RWPE1 (cell line): ENCODE results near the gene SAG.

ENCODE experiments used
- CTCF ChIA-PET: fragments of 350-600 bp; sonication (Branson Sonifier 250); formaldehyde crosslinking; extraction: SDS; loops from one replicate; lab custom pipeline; 2021; lab: Yijun Ruan, JAX
- POLR2A ChIA-PET: fragments of 400-600 bp; formaldehyde crosslinking; extraction: SDS; loops from one replicate; lab custom pipeline; 2020; ENCODE audit warnings: antibody characterized with exemption; ENCODE audit not compliant: low non-redundant PET; lab: Yijun Ruan, JAX
- DNase-seq: peaks from one replicate; pipeline ENCODE4 v3.0.0; 2012; ENCODE audit warnings: low spot score
- H3K27ac ChIP-seq: fragments of 450-650 bp; 2 replicates; pipeline ENCODE4 v1.5.1; 2017
- TF ChIP-seq, protein P1 (sequence below): fragments of 450-650 bp; conservative IDR thresholded peaks from 2 replicates; pipeline ENCODE4 v1.5.1; 2017; ENCODE audit warnings: low read depth, mild to moderate bottlenecking

SAG gene

DNA sequence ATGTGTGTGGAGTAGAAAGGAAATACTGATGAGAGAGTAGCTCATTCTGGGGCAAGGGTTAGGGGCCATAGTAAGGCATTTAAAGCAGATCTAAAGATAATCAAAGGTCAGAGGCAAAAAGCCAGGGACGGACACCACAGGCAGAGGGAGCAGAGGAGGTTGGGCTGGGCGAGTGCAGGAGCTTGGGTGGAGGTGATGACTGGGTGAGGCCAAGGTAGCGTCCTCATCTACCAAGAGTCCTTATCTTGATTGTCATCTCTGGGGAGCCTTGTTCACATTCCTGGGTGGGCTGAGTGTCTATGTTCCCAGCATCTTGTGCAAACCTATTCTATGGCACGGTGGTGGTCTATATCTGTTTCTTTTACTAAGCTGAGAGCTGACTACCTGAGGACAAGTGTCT lies 26.1 kb upstream of the SAG start:
- DNase-seq: no peak
- CTCF ChIA-PET: no interaction called here
- TF ChIP-seq, protein P1, sequence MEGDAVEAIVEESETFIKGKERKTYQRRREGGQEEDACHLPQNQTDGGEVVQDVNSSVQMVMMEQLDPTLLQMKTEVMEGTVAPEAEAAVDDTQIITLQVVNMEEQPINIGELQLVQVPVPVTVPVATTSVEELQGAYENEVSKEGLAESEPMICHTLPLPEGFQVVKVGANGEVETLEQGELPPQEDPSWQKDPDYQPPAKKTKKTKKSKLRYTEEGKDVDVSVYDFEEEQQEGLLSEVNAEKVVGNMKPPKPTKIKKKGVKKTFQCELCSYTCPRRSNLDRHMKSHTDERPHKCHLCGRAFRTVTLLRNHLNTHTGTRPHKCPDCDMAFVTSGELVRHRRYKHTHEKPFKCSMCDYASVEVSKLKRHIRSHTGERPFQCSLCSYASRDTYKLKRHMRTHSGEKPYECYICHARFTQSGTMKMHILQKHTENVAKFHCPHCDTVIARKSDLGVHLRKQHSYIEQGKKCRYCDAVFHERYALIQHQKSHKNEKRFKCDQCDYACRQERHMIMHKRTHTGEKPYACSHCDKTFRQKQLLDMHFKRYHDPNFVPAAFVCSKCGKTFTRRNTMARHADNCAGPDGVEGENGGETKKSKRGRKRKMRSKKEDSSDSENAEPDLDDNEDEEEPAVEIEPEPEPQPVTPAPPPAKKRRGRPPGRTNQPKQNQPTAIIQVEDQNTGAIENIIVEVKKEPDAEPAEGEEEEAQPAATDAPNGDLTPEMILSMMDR: no peak
- no peak overlapping the region for H3K27ac ChIP-seq
- POLR2A ChIA-PET: no interaction called here

DNA sequence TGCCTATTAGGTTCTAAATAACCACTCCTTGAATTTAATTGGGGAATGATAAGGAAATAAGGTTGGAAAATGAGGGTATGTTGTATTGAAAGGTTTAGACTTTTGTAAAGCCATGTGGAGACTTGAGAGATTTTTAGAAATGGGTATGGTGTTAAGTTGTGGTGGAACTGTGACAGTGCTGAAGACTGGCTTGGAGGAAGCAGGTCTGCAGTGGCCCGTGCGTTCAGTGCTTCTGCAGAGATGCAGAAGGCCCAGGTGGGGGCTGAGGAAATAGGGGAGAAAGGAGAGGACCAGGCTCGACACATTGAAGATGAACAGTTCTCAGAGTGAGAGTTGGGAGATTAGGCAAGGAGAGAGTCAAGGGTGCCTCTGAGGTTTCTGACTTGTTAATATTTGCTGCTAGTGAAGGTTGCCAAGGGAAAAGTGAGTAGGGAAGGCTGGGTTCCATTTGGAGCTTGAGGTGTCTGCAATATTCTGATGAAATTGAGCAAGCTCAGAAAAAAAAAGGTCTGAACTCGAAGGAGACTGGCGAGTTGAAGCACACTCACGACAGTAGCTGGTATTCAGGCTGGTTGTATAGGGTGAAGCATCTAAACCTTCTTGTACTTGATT lies 25.5 kb upstream of the SAG start:
- POLR2A ChIA-PET: no interaction called here
- CTCF ChIA-PET: interaction anchor here (0.6 kb wide), 1 partner anchor 212 kb away, joined by 4 read pairs; no protein-coding TSS in a partner anchor
- H3K27ac ChIP-seq: no peak overlapping the region
- no peak for DNase-seq
- TF ChIP-seq, protein P1: no peak

DNA sequence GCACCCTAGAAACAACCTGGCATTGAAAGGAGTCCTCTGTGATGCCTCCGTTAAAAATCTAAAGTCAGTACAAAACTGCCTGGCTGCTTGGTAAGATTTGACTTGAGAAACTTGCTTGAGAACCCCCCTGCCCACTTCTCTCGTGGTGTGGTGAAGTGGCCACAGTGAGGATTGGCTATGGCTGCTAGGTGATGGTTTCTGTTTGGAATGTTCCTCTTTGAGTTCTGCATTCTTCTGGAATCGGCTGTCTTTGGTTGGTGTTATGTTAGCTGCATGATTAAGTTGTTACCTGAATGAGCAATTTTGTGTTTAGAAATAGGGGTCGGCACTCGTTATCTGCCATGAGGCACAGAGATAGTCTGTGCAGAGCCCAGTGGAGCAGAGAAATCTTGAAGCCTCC lies 21.7 kb upstream of the SAG start:
- CTCF ChIA-PET: interaction anchor here (0.6 kb wide), 2 partner anchors 1208 to 1209 kb away, joined by 3 read pairs; no protein-coding TSS in a partner anchor
- POLR2A ChIA-PET: no interaction called here
- DNase-seq: no peak
- no peak overlapping the region for H3K27ac ChIP-seq
- TF ChIP-seq, protein P1: no peak

DNA sequence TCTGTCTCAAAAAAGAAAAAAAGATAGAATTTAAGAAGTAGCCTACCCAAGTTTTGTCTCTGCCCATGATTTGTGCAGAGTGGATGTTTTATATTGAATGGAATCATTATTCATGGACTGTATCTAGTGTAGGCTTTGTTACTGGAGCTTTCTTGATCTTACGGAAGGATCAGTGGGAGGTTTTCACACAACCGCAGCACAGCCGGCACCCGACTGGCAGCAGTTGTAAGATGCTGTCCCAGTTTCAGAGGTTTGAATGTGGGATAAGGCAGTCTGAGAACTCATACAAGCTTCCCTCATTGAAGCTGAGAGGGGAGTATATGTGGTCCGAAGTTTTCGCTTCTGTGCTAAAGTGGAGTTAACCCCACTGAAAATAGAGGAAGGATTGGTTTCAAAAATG lies 19.7 kb upstream of the SAG start:
- TF ChIP-seq, protein P1: no peak
- ChIA-PET POLR2A (no interaction called here), CTCF (no interaction called here)
- H3K27ac ChIP-seq: no peak overlapping the region
- DNase-seq: no peak

DNA sequence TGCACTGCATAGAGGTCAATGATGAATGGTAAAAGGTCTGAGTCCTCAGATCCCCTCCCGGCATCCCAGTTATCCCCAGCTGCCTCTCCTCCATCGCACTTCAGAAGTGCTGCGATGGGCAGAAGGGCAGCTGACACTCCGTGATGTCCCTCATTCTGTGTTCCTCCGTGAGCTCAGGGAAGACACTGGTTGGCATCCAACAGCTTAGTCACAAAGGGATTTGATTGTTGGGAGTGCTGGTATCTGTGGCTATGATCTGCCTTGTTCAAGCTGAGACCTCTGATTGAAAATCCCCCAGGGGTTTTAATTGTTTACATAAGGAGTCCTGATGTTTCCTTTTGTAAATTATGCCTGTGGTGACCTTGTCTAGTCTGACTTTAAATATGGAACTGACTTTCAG lies 19.0 kb upstream of the SAG start:
- POLR2A ChIA-PET: no interaction called here
- CTCF ChIA-PET: no interaction called here

DNA sequence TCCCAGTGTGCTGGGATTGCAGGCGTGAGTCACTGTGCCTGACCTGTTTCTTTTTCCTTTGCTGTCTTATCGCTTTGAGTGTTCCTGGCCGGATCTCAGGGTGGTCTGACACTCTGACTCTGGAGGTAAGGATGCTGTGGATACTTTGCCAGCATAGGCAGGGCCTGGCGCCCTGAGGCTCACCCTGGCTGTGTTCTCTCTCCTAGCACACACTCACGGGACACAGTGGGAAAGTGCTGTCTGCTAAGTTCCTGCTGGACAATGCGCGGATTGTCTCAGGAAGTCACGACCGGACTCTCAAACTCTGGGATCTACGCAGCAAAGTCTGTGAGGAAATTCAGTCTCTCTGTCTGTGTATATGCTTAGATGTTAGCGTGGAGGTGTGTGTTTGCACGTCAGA lies 18.0 kb upstream of the SAG start:
- CTCF ChIA-PET: no interaction called here
- TF ChIP-seq, protein P1: no peak
- H3K27ac ChIP-seq: no peak overlapping the region
- POLR2A ChIA-PET: interaction anchor here (0.6 kb wide), 1 partner anchor 87 kb away, joined by 3 read pairs; no protein-coding TSS in a partner anchor
- no peak for DNase-seq

More for the DNA sequence above, 19.0 kb upstream of the SAG start:
- H3K27ac ChIP-seq: no peak overlapping the region
- TF ChIP-seq, protein P1: no peak
- no peak for DNase-seq
